Colonic mucosa (tissue), 4 donors: Measurements from ENCODE around the gene CLSTN3. TPM values are rescaled to one million over a fixed set of nuclear protein-coding genes. Genes with fewer than 3 reads are reported as not detected.

Source experiments
- DNase-seq: peaks from one replicate; pipeline ENCODE4 v3.0.0-alpha.2; 2020
- H3K27ac ChIP-seq: fragments of 200-600 bp; one replicate; pipeline ENCODE4 v1.8.0; 2021
- H3K27me3 ChIP-seq: fragments of 200-600 bp; one replicate; pipeline ENCODE4 v1.8.0; 2021
- H3K36me3 ChIP-seq: fragments of 200-600 bp; one replicate; pipeline ENCODE4 v1.8.0; 2021
- H3K4me1 ChIP-seq: fragments of 200-600 bp; one replicate; pipeline ENCODE4 v1.8.0; 2021; ENCODE audit warnings: mild to moderate bottlenecking
- H3K4me3 ChIP-seq: fragments of 200-600 bp; one replicate; pipeline ENCODE4 v1.8.0; 2021
- H3K9ac ChIP-seq, 2 donors: one replicate each; pipeline ENCODE4 v1.7.0; 2013; ENCODE audit warnings: control low read depth in 2 of 2, low read depth in 2 of 2, low read length in 2 of 2
- H3K9me3 ChIP-seq: fragments of 200-600 bp; one replicate; pipeline ENCODE4 v1.8.0; 2021
- intact Hi-C: fragments of 100-400 bp; cut with DNase I; formaldehyde crosslinking; loops from one replicate; pipeline ENCODE4 v1.14.1; 2022
- total RNA-seq, 2 donors: library from RNA; stranded (reverse); fragmentation: NEBNext Ultra II Directional in 1 of 2; extraction: Animal tissue kit (Norgen Biotek cat#: 25700) in 1 of 2; gene quantifications; one replicate each; pipeline ENCODE4 v1.2.1, GENCODE V29; 2021
- TF ChIP-seq, protein P1 (sequence below): fragments of 200-600 bp; IDR thresholded peaks from one replicate; pipeline ENCODE4 v1.8.0; 2022; ENCODE audit warnings: antibody characterized with exemption, mild to moderate bottlenecking
- donor health status: healthy.
- donor health status: DM: no; HTN: no; CAD: no.
- donor health status: DM: no; HTN: no; CAD: no.

Gene CLSTN3
- 10 to 100 TPM; 13.6 to 17.0 TPM for total RNA-seq

DNA sequence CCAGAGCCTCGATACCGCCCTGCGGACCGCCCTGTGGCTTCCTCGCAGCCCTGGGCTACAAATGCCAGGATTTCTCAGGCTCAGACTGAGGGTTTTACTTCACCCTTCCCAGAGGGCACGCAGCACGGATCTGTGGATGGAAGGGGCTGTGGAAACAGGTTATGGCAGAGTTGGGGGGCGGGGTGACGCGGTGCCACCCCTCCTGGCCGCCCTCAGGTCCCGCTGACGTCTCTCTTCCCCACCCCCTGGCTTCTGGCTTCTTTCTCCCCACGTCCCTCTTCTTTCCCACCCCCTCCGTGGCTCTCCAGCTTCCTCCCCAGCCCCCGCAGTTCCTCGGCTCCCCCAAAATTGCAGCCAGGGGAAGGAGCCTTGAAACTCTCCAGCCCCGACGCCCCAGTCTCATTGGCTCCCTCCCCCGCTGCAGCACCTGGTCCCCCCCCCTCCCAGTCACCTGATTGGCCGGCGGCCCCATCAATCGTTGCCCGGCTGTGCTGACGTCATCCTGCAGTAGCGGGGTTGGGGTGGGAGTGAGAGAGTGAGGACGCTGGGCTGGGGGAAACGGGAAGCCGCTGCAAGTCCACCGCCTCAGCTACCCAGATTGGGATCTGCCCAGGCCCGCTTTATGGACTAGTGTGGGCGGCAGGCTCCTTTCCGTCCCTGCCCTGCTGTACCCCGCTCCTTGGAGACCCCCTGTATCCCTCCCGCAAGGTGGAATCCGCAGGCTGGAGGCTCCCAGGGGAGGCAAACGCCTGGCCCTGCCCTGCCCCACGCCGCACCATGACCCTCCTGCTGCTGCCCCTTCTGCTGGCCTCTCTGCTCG lies at the start of gene CLSTN3:
CLSTN3 (plus strand) TSS at position 500 of the 820 bp plus-strand sequence; CDS start at position 778, 278 bp downstream.
- TF ChIP-seq, protein P1, sequence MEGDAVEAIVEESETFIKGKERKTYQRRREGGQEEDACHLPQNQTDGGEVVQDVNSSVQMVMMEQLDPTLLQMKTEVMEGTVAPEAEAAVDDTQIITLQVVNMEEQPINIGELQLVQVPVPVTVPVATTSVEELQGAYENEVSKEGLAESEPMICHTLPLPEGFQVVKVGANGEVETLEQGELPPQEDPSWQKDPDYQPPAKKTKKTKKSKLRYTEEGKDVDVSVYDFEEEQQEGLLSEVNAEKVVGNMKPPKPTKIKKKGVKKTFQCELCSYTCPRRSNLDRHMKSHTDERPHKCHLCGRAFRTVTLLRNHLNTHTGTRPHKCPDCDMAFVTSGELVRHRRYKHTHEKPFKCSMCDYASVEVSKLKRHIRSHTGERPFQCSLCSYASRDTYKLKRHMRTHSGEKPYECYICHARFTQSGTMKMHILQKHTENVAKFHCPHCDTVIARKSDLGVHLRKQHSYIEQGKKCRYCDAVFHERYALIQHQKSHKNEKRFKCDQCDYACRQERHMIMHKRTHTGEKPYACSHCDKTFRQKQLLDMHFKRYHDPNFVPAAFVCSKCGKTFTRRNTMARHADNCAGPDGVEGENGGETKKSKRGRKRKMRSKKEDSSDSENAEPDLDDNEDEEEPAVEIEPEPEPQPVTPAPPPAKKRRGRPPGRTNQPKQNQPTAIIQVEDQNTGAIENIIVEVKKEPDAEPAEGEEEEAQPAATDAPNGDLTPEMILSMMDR, result no peak
- Histone ChIP-seq H3K27ac (peak within 1 kb of the TSS; percentile 15), H3K4me3 (peak within 1 kb of the TSS; percentile 46), H3K36me3 (no peaks in the 10 kb centered on the region), H3K9ac (peak within 1 kb of the TSS; percentile 42 to 79), H3K9me3 (no peaks in the 10 kb centered on the region), H3K4me1 (no peaks in the 10 kb centered on the region), H3K27me3 (no peaks in the 10 kb centered on the region)
- intact Hi-C loops, result no loop called here
- peak; percentile 79 for DNase-seq

DNA sequence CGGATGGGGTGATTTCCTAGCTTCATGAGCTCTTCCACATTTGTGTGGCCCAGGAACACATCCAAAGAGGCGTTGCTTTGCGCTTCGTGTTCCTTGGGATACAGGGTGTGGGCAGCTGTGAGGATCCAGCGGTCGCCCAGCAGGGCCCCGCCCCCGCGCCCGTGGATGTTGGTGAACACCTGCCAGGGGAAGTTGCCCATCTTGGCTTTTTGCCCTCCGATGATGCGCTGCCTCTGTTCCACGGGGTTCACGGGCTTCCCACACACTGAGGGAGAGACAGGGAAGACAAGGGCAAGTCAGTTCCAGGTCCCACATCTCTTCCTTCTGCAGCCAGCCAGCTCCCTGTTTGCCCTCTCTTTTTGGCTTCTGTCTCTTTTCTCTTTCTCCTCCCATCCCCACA lies 49.1 kb upstream of the CLSTN3 start:
- Histone ChIP-seq H3K9ac (no peak overlapping the region), H3K4me3 (no peak overlapping the region), H3K36me3 (no peaks in the 10 kb centered on the region), H3K27ac (no peak overlapping the region), H3K4me1 (no peaks in the 10 kb centered on the region), H3K9me3 (no peaks in the 10 kb centered on the region), H3K27me3 (no peaks in the 10 kb centered on the region)
- DNase-seq, result no peak
- intact Hi-C loops, result no loop called here
- TF ChIP-seq, protein P1, result no peak

DNA sequence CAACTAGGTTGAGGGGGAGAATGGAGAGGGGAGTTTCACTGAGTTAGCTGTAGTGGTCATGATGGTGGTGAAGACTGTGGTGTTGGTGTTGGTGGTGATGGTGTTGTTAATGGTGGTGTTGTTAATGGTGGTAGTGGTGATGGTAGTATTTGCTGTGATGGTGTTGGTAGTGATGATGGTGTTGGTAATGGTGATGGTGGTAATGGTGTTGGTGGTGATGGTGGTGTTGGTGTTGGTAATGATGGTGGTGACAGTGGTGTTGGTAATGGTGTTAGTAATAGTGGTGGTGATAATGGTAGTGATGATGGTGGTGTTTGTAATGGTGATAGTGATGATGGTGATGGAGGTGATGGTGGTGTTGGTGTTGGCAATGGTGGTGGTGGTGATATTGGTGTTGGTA lies 47.0 kb upstream of the CLSTN3 start:
- Histone ChIP-seq H3K36me3 (no peaks in the 10 kb centered on the region), H3K27me3 (no peaks in the 10 kb centered on the region), H3K4me1 (no peaks in the 10 kb centered on the region), H3K9ac (no peak overlapping the region), H3K27ac (no peak overlapping the region), H3K4me3 (no peak overlapping the region), H3K9me3 (no peaks in the 10 kb centered on the region)
- intact Hi-C loops, result no loop called here
- DNase-seq, result no peak
- TF ChIP-seq, protein P1, result no peak

DNA sequence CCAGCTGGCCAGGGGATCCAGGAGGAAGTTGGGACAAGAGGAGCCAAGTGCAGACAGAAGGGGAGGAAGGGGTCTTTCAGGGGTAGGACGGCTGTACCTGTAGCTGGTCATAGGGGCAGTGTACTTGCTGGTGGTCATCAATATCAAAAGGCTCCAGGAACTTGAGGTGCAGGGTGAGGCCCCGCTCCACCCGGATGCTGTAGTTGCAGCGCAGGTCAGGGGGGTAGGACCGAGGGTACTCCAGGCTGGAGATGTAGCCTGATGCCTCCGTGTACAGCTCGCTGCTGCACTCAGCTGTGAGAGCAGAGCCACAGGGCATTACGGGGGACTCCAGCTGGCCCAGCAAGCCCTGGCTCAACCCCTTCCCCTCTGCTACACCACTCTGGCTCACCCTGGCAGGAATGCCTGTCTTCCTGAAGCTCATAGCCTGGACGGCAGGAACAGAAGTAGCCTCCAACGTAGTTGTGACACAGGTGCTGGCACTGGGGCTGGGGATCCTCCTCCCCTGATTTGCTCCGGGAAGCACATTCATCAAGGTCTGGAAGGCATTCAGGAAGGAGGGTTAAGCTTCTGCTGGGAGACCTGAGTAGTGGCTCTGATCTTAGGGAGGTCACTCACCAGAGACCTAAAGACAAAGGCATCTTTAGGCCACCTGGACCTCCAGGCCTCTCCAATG lies 40.8 kb upstream of the CLSTN3 start:
- no peak overlapping the region for H3K4me3 ChIP-seq
- H3K36me3 ChIP-seq, result no peaks in the 10 kb centered on the region
- no peaks in the 10 kb centered on the region for H3K27me3 ChIP-seq
- TF ChIP-seq, protein P1, result no peak
- intact Hi-C loops, result no loop called here
- H3K9me3 ChIP-seq, result no peaks in the 10 kb centered on the region
- H3K9ac ChIP-seq, result no peak overlapping the region
- H3K27ac ChIP-seq, result no peak overlapping the region
- no peak for DNase-seq
- no peaks in the 10 kb centered on the region for H3K4me1 ChIP-seq

DNA sequence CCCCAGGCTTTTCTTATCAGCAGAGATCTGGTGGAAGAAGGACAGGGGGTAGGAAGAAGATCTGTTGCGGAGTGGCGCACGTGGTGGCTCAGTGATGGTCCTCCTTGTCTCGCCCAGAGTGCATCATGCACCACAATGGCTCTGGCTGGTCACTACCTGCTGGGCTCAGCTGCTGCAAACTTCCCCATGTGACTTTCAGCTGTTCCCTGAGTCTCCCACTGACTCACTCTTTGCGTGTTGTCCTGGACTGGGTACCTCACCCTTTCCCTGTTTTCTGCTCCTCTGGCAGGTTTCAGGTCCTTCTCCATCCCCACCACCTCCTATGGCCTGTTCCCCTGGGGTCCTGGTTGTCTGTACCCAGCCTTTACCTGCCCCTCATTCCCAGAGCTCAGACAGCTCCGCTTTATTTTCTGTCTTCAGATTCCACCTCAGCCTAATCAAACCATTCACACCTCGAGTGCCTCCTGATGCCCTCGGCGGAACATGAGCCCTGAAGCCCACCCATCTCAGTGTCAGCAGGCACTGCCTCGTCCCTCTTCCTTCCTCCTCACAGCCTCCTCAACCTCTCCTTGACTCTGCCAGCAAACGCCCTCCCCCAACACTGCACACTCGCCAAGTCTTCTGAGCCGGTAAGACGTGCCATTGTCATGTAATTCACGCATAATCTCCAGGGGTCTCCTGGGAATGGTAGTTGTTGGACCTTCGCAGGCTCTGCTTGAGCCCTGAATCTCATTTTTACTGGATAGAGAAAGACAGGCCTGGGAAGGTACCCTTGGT lies 39.8 kb upstream of the CLSTN3 start:
- Histone ChIP-seq H3K4me3 (peak overlapping the region; percentile 12), H3K27ac (peak overlapping the region; percentile 1), H3K9ac (peak overlapping the region; percentile 16 to 70), H3K9me3 (no peaks in the 10 kb centered on the region), H3K27me3 (no peaks in the 10 kb centered on the region), H3K36me3 (no peaks in the 10 kb centered on the region), H3K4me1 (no peaks in the 10 kb centered on the region)
- no peak for DNase-seq
- intact Hi-C loops, result loop anchor here (5.0 kb wide), 1 partner anchor 168 kb away; no protein-coding TSS in a partner anchor
- TF ChIP-seq, protein P1, result no peak
